HepG2 (cell line): Measurements from ENCODE around the gene ENTPD2. TPM values are rescaled to one million over a fixed set of nuclear protein-coding genes. Genes with fewer than 3 reads are reported as not detected.
A peak's percentile ranks its signal among the peaks of the same experiment; 100 is the strongest.

Experiments used
- ARID5B ChIP-seq: IDR thresholded peaks from 2 replicates; pipeline ENCODE4 v1.4.0; 2020; ENCODE audit warnings: mild to moderate bottlenecking, missing genetic modification reagents
- BRF2 ChIP-seq: sonication (generic); formaldehyde crosslinking; IDR thresholded peaks from 2 replicates; pipeline ENCODE4 v1.8.1; 2022; ENCODE audit warnings: mild to moderate bottlenecking, missing genetic modification reagents
- DDIT3 ChIP-seq: sonication (generic); formaldehyde crosslinking; IDR thresholded peaks from 2 replicates; pipeline ENCODE4 v1.4.0; 2020; ENCODE audit warnings: mild to moderate bottlenecking, missing genetic modification reagents
- FOXC1 ChIP-seq: sonication (generic); formaldehyde crosslinking; IDR thresholded peaks from 2 replicates; pipeline ENCODE4 v1.8.0; 2022; ENCODE audit warnings: mild to moderate bottlenecking, missing genetic modification reagents, borderline replicate concordance
- HBP1 ChIP-seq: IDR thresholded peaks from 2 replicates; pipeline ENCODE4 v1.6.1; 2016; ENCODE audit warnings: low read depth, control low read depth
- HMGA1 ChIP-seq: sonication (generic); formaldehyde crosslinking; conservative IDR thresholded peaks from 2 replicates; pipeline ENCODE4 v1.4.0; 2020; ENCODE audit warnings: missing genetic modification reagents
- HOXA7 ChIP-seq: sonication (generic); formaldehyde crosslinking; IDR thresholded peaks from 2 replicates; pipeline ENCODE4 v1.8.1; 2022; ENCODE audit warnings: mild to moderate bottlenecking, missing genetic modification reagents, moderate library complexity
- HOXA9 ChIP-seq: sonication (generic); formaldehyde crosslinking; IDR thresholded peaks from 2 replicates; pipeline ENCODE4 v1.8.1; 2022; ENCODE audit warnings: missing genetic modification reagents, mild to moderate bottlenecking, moderate library complexity, borderline replicate concordance
- KAT8 ChIP-seq: IDR thresholded peaks from 2 replicates; pipeline ENCODE4 v1.6.1; 2016; ENCODE audit warnings: missing genetic modification reagents, missing compliant biosample characterization
- KMT2B ChIP-seq: IDR thresholded peaks from 2 replicates; pipeline ENCODE4 v1.6.1; 2016; ENCODE audit warnings: missing genetic modification reagents, missing compliant biosample characterization
- MTA1 ChIP-seq: sonication (generic); formaldehyde crosslinking; IDR thresholded peaks from 2 replicates; pipeline ENCODE4 v1.4.0; 2020; ENCODE audit warnings: missing genetic modification reagents, mild to moderate bottlenecking, borderline replicate concordance
- MTF2 ChIP-seq: sonication (generic); formaldehyde crosslinking; IDR thresholded peaks from 2 replicates; pipeline ENCODE4 v1.5.0; 2020; ENCODE audit warnings: missing genetic modification reagents, borderline replicate concordance
- MYPOP ChIP-seq: sonication (generic); formaldehyde crosslinking; IDR thresholded peaks from 2 replicates; pipeline ENCODE4 v1.8.1; 2023; ENCODE audit warnings: mild to moderate bottlenecking, moderate library complexity, missing genetic modification reagents
- TFAP4 ChIP-seq: sonication (generic); IDR thresholded peaks from 2 replicates; pipeline ENCODE4 v1.6.1; 2016; ENCODE audit warnings: low read depth, borderline replicate concordance
- ZBTB3 ChIP-seq: sonication (generic); formaldehyde crosslinking; IDR thresholded peaks from 2 replicates; pipeline ENCODE4 v1.4.0; 2020; ENCODE audit warnings: low read depth, mild to moderate bottlenecking, moderate library complexity, missing genetic modification reagents, borderline replicate concordance
- ZNF30 ChIP-seq: sonication (generic); formaldehyde crosslinking; IDR thresholded peaks from 2 replicates; pipeline ENCODE4 v1.5.0; 2020; ENCODE audit warnings: mild to moderate bottlenecking, missing genetic modification reagents
- ZNF670 ChIP-seq: sonication (generic); formaldehyde crosslinking; IDR thresholded peaks from 2 replicates; pipeline ENCODE4 v1.8.0; 2022; ENCODE audit warnings: mild to moderate bottlenecking, missing genetic modification reagents, borderline replicate concordance
- ZNF761 ChIP-seq: sonication (generic); formaldehyde crosslinking; conservative IDR thresholded peaks from 2 replicates; pipeline ENCODE4 v1.4.0; 2020; ENCODE audit warnings: mild to moderate bottlenecking, missing genetic modification reagents
- ZNF839 ChIP-seq: sonication (generic); formaldehyde crosslinking; IDR thresholded peaks from 2 replicates; pipeline ENCODE4 v1.4.0; 2020; ENCODE audit warnings: missing genetic modification reagents, mild to moderate bottlenecking, borderline replicate concordance
- polyA plus RNA-seq, 8 experiments: library from polyadenylated mRNA; depleted of rRNA in 3 of 8; stranded (reverse) in 7 of 8; unstranded in 1 of 8; fragments of >200 nt; fragmentation: Illumina TruSeq in 4 of 8; extraction: Trizol in 4 of 8; gene quantifications; 2 replicates each; pipeline versions ENCODE4 v1.2.1 to v1.2.3, GENCODE V29; 2011 to 2016; ENCODE audit warnings: low read depth in 4 of 8, missing spikeins in 1 of 8, mixed read lengths in 1 of 8; ENCODE audit not compliant: insufficient read depth in 1 of 8
- total RNA-seq, 5 experiments: library from RNA; depleted of rRNA; stranded (reverse); fragments of >200 nt; fragmentation: Illumina TruSeq; extraction: Trizol; gene quantifications; 2 replicates each; pipeline ENCODE4 v1.2.3, GENCODE V29; 2016; ENCODE audit warnings: low read depth in 1 of 5

Gene ENTPD2
- total and polyA plus RNA-seq, 2 of the 13 experiments (the other 11 are each of a cell fraction or from before 2014, with no cell fraction given) = 0.95 to 3.2 TPM

GRCh38 chr9:137086531-137087408, 32.9 kb upstream of the ENTPD2 start, which contains the start of gene MAN1B1 (continued):
- TF ChIP-seq ARID5B (CRISPR knock-in tag) (no peak), ZNF670 (CRISPR knock-in tag) (no peak; the same call in 1 of the 2 replicates), MTF2 (CRISPR knock-in tag) (no peak), HBP1 (peak; percentile 45), HOXA7 (CRISPR knock-in tag) (no peak), HMGA1 (CRISPR knock-in tag) (no peak), ZNF30 (CRISPR knock-in tag) (no peak), KMT2B (peak; percentile 79; the same call in 1 of the 2 replicates), MTA1 (no peak; the same call in 1 of the 2 replicates), ZNF761 (CRISPR knock-in tag) (no peak), BRF2 (no peak), DDIT3 (no peak), ZNF839 (CRISPR knock-in tag) (no peak), MYPOP (CRISPR knock-in tag) (peak; percentile 99), KAT8 (CRISPR knock-in tag) (peak; percentile 85), TFAP4 (peak; percentile 63; the same call in 1 of the 2 replicates), ZBTB3 (CRISPR knock-in tag) (0 out of 2 replicates have a peak, but pooled peaks have one; percentile 17), HOXA9 (CRISPR knock-in tag) (no peak), FOXC1 (CRISPR knock-in tag) (no peak)
